IPS DF 6.9 (cell line): ENCODE results near the gene SLC39A12.

Experiments used
- DNase-seq: peaks from one replicate; pipeline ENCODE4 v3.0.0-alpha.2; 2013; ENCODE audit warnings: low read depth, low spot score
- H3K27ac ChIP-seq: one replicate; pipeline ENCODE4 v1.5.1; 2013; ENCODE audit warnings: low read length, control low read depth
- H3K27me3 ChIP-seq: 2 replicates; pipeline ENCODE4 v1.6.1; 2013; ENCODE audit warnings: mild to moderate bottlenecking, low read length; ENCODE audit not compliant: control insufficient read depth, insufficient read depth
- H3K36me3 ChIP-seq: 2 replicates; pipeline ENCODE4 v1.6.1; 2013; ENCODE audit warnings: low read length; ENCODE audit not compliant: control insufficient read depth, insufficient read depth
- H3K4me1 ChIP-seq: 2 replicates; pipeline ENCODE4 v1.6.1; 2013; ENCODE audit warnings: low read length; ENCODE audit not compliant: control insufficient read depth, insufficient read depth
- H3K4me3 ChIP-seq: 2 replicates; pipeline ENCODE4 v1.5.1; 2013; ENCODE audit warnings: mild to moderate bottlenecking, low read length
- H3K9me3 ChIP-seq: 2 replicates; pipeline ENCODE4 v1.6.1; 2013; ENCODE audit warnings: low read length, inconsistent platforms; ENCODE audit not compliant: control insufficient read depth, insufficient read depth
- WGBS: extraction: QIAGEN DNeasy Blood & Tissue Kit; methylation state at CpG from one replicate; pipeline ENCODE4 v1.1.7; 2013; ENCODE audit warnings: mixed read lengths, missing lambda C conversion rate; ENCODE audit not compliant: insufficient read length, insufficient coverage; 5-methylcytosine and 5-hydroxymethylcytosine counted together

The SLC39A12 gene

GRCh38 chr10:17951868-17952371 is at the start of gene SLC39A12:
SLC39A12 (plus strand) TSS chr10:17951918; CDS start chr10:17953277, 1,359 bp downstream.
- H3K27me3 ChIP-seq = no peaks in the 10 kb centered on the region
- no peaks in the 10 kb centered on the region for H3K4me1 ChIP-seq
- WGBS = no CpG with 5 or more reads among the region's 3 CpGs
- H3K9me3 ChIP-seq = no peaks in the 10 kb centered on the region
- H3K27ac ChIP-seq = no peak within 1 kb of the TSS
- no peak for DNase-seq
- no peaks in the 10 kb centered on the region for H3K36me3 ChIP-seq
- no peak within 1 kb of the TSS for H3K4me3 ChIP-seq

GRCh38 chr10:17904564-17904963 is 47.2 kb upstream of the SLC39A12 start:
- H3K9me3 ChIP-seq = no peaks in the 10 kb centered on the region
- no CpG with 5 or more reads among the region's 2 CpGs for WGBS
- H3K36me3 ChIP-seq = no peaks in the 10 kb centered on the region
- no peak overlapping the region for H3K4me3 ChIP-seq
- no peak overlapping the region for H3K27ac ChIP-seq
- DNase-seq = no peak
- H3K27me3 ChIP-seq = no peaks in the 10 kb centered on the region
- no peaks in the 10 kb centered on the region for H3K4me1 ChIP-seq

- Histone ChIP-seq H3K36me3 (no peaks in the 10 kb centered on the region), H3K4me1 (no peaks in the 10 kb centered on the region), H3K27ac (no peak overlapping the region), H3K9me3 (no peaks in the 10 kb centered on the region), H3K27me3 (no peaks in the 10 kb centered on the region), H3K4me3 (no peak overlapping the region)
- 100% methylated on average over 2 of the region's 3 CpGs for WGBS
- no peak for DNase-seq
Measured at GRCh38 chr10:17905491-17905890, 46.2 kb upstream of the SLC39A12 start.

GRCh38 chr10:17906002-17906401 is 45.7 kb upstream of the SLC39A12 start:
- DNase-seq = no peak
- Histone ChIP-seq H3K4me3 (no peak overlapping the region), H3K9me3 (no peaks in the 10 kb centered on the region)

GRCh38 chr10:17907641-17908040 is 44.1 kb upstream of the SLC39A12 start:
- Histone ChIP-seq H3K27me3 (no peaks in the 10 kb centered on the region), H3K27ac (no peak overlapping the region), H3K4me3 (no peak overlapping the region), H3K9me3 (no peaks in the 10 kb centered on the region), H3K4me1 (no peaks in the 10 kb centered on the region), H3K36me3 (no peaks in the 10 kb centered on the region)
- no CpG with 5 or more reads among the region's 4 CpGs for WGBS
- DNase-seq = no peak

More at GRCh38 chr10:17906002-17906401, 45.7 kb upstream of the SLC39A12 start:
- no peaks in the 10 kb centered on the region for H3K4me1 ChIP-seq
- no CpG with 5 or more reads among the region's 1 CpG for WGBS
- H3K27ac ChIP-seq = no peak overlapping the region
- H3K27me3 ChIP-seq = no peaks in the 10 kb centered on the region
- H3K36me3 ChIP-seq = no peaks in the 10 kb centered on the region

- Histone ChIP-seq H3K27ac (no peak overlapping the region), H3K36me3 (no peaks in the 10 kb centered on the region), H3K9me3 (no peaks in the 10 kb centered on the region), H3K4me3 (no peak overlapping the region), H3K27me3 (no peaks in the 10 kb centered on the region), H3K4me1 (no peaks in the 10 kb centered on the region)
- WGBS = no CpG with 5 or more reads among the region's 12 CpGs
- peak; percentile 4 for DNase-seq
Measured at GRCh38 chr10:17910125-17910789, 41.5 kb upstream of the SLC39A12 start.

- Histone ChIP-seq H3K36me3 (no peaks in the 10 kb centered on the region), H3K4me3 (no peak overlapping the region), H3K27ac (no peak overlapping the region), H3K9me3 (no peaks in the 10 kb centered on the region), H3K27me3 (no peaks in the 10 kb centered on the region), H3K4me1 (no peaks in the 10 kb centered on the region)
- DNase-seq = no peak
- no CpG with 5 or more reads among the region's 4 CpGs for WGBS
Measured at GRCh38 chr10:17912754-17913153, 39.0 kb upstream of the SLC39A12 start.

GRCh38 chr10:17913604-17914003 is 38.1 kb upstream of the SLC39A12 start:
- Histone ChIP-seq H3K36me3 (no peaks in the 10 kb centered on the region), H3K4me3 (no peak overlapping the region), H3K4me1 (no peaks in the 10 kb centered on the region), H3K9me3 (no peaks in the 10 kb centered on the region), H3K27ac (no peak overlapping the region), H3K27me3 (no peaks in the 10 kb centered on the region)
- WGBS = no CpG with 5 or more reads among the region's 5 CpGs
- no peak for DNase-seq

- Histone ChIP-seq H3K4me1 (no peaks in the 10 kb centered on the region), H3K9me3 (no peaks in the 10 kb centered on the region), H3K27ac (no peak overlapping the region), H3K36me3 (no peaks in the 10 kb centered on the region), H3K4me3 (no peak overlapping the region), H3K27me3 (no peaks in the 10 kb centered on the region)
- WGBS = 100% methylated on average over 2 of the region's 5 CpGs
- DNase-seq = no peak
Measured at GRCh38 chr10:17914169-17915045, 37.3 kb upstream of the SLC39A12 start.

GRCh38 chr10:17915181-17915580 is 36.5 kb upstream of the SLC39A12 start:
- H3K27me3 ChIP-seq = no peaks in the 10 kb centered on the region
- WGBS = no CpG with 5 or more reads among the region's 4 CpGs
- no peak overlapping the region for H3K27ac ChIP-seq
- H3K9me3 ChIP-seq = no peaks in the 10 kb centered on the region
- no peak for DNase-seq
- no peak overlapping the region for H3K4me3 ChIP-seq
- H3K4me1 ChIP-seq = no peaks in the 10 kb centered on the region
- H3K36me3 ChIP-seq = no peaks in the 10 kb centered on the region
